SKM-1 treated with dmso at 0.1 percent for 144 hours (cell line): ENCODE results near the gene CD38.
"Not testable (repeated sequence)": the region's sequence is repeated elsewhere in the genome, so short reads cannot be mapped to it uniquely, and the experiment has no call there.

Source experiments
- DNase-seq: peaks from one replicate; lab custom pipeline; 2025; ENCODE audit not compliant: unreplicated experiment; lab: John Stamatoyannopoulos, UW

Gene CD38

DNA sequence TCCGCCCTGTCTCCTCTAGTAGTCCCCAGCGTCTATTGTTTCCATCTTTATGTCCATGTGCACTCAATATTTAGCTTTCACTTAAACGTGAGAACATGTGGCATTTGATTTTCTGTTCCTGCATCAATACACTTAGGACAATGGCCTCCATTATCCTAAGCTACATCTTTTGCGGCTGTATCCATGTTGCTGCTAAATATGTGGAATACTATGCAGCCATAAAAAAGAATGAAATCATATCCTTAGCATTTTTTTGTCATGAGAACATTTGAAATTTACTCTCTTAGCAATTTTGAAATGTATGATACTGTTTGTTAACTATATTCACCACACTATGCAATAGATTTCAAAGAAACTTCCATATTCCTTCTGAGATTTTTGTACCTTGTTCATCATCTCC lies 19.8 kb upstream of the CD38 start:
- no peak for DNase-seq

DNA sequence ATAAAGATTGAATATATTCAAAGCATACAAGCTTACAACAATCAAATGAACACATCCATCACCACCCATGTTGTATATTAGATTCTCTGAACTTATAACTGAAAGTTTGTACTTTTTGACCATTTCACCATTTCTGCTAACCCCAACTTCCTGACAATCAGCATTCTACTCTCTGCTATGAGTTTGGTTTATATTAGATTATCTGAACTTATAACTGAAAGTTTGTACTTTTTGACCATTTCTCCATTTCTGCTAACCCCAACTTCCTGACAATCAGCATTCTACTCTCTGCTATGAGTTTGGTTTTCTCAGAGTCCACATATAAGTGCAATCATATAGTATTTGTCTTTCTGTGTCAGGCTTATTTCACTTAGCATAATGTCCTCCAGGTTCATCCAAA lies 15.7 kb upstream of the CD38 start:
- not testable (repeated sequence) for DNase-seq

DNA sequence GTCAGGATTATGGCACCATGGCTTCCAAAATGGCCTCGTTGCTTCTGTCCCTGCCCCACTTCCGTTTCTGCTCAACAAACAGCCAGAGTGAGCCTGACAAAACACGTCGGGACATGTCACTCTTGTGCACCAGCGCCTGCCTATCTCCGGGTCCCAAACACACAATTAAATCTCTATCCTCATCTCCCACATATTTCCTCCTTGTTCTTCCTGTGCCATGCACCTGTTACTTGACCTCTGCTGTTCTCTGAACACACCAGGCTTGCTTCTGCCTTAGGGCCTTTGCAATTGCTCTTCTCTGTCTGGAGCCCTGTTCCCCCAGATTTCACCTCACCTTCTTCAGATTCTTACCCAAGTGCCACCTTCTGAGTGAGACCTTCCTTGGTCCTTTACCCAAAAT lies 12.7 kb upstream of the CD38 start:
- DNase-seq, result no peak

DNA sequence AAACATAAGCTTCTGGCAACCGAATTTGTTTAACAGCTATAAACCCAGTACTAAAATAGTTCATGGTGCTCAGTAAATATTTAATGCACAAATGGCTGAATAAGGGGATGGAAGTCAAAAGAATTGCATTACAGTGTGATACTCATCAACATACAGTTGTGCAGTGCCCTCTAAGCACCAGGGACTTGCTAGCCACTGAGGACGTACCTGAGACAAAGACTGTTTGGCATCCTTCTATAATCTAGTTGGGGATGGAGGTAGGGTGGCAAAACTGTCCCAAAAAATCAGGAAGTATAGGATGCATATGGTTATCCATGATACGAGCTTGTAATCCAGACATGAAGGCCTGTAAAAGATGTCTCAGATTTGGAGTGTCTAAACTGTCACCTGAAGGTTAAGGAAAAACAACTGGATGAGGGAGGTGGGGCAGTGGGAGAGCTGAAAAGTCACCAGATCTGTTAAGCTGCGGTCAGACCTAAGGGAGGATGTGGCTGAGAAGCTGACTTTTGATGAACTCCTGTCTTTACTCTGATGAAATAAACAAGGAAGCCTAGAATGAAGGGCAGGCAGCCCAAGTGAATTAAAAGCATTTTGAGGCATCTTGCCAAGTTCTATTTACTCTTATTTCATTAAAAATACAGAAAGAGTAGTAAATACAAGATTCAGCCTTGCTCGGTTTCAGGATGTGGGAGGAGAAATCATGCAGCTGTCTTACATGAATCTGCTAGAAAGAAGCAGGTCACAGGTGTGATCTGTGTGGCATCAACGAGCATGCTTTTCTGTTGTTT lies 12.0 kb upstream of the CD38 start:
- peak; percentile 30 for DNase-seq

- DNase-seq, result no peak
Observed at GRCh38 chr4:15766821-15767220, 11.3 kb upstream of the CD38 start.

DNA sequence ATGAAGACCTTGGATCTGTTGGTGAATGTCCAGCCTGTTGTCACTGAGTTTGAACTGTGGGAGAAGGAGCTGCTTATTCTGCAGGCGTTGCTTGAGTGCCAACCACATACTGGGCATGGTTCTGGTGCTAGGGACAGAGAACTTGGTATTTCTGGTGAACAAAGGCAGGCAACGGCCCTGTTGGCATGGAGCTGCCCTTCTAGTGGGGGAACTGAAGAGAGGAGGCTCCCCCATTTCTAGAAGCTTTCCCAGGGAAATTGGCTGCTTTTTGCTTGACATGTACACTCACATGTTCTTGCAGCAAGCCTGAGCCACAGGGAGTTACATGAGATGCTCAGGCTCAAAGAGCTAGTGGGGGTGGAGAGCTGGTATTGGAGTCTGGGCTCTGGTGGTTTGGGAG lies 8.9 kb upstream of the CD38 start:
- no peak for DNase-seq

DNA sequence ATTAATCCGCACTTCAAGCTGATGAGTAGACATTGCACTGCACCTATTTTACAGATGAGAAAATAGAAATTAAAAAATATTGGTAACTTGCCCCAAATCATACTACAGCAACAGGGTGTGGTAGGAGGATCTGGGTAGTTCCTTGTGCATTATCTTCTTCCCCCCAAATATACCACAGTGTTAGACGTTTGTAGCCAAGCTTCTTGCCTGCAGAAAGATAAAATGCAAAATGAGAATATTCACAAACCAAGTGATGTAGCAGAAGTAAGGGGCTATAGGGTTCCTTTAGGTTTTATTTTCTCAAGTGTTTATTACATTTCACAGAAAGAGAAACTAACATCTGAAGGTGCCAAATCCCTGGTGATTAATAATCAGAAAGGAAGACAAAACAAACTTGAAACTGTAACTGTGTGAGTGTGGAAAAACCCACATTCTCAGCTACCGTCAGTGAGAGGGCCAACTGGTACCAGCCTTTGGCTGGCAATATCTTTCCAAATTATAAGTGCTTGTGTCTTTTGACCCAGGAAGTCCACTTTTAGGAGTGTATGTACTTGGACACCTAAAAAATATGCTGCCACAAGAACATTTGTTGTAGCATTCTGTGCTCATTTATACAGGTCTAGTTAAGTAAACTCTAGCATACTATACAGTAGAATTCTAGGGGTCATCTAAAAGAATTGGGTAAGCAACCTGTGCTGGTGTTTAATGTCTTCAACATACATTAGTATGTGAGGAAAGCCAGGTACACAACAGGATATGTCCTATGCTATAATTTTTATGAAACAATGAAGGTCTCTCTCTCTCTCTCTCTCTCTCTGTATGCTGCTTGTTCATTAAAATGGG lies 6.7 kb upstream of the CD38 start:
- DNase-seq, result no peak

GRCh38 chr4:15774020-15774420 lies 4.1 kb upstream of the CD38 start:
- no peak for DNase-seq

DNA sequence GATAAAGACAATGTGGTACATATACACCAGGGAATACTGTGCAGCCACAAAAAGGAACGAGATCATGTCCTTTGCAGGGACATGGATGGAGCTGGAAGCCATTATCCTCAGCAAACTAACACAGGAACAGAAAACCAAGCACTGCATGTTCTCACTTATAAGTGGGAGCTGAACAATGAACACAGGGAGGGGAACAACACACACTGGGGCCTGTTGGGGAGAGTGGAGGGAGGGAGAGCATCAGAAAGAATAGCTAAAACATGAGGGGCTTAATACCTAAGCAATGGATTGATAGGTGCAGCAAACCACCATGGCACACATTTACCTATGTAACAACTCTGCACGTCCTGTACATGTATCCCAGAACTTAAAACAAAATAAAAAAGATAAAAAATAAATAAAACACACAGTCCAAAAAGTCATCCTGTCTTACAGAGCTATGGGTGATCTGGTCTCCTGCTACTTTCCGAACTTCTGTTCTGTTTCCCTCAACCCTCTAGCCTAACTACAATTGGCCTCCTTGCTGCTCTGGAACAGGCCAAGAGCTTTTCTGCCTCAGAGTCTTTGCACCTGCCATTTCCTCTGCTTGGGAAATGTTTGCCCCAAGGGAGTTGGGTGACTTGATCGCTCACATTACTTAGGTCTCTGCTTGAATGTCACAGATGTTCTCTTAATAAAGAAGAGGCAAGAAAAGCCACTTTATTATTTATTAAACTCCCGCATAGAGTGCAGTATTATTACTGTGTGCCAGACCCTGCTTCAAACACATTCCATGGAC lies 1.1 kb upstream of the CD38 start:
- no peak for DNase-seq

DNA sequence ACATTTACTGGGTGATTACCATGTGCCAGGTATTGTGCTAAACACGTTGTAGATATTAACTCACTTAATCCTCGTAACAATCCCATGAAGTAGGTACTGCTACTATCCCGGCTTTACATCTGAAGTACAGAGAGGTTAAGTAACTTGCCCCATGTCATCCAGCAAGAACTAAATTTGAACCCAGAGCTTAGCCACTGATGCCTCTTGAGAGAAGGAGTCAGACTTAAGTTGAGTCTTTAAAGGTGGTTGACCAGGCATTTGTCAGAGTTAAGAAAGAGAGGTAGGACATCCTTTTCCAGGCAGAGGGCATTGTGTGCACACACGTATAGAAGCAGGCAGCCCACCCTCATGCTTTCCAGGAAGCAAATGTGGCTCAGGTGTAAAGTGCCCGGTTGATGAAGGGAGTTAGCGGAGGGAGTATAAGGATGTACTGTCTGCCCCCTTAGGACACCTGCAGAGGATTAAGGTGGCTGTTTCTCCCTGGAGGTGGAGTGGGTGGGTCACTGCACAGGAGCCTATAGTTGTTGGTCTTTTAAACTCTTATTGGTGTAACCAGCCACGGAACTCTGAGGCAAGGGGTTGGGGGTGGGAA lies 335 bp upstream of the CD38 start:
- DNase-seq, result no peak

DNA sequence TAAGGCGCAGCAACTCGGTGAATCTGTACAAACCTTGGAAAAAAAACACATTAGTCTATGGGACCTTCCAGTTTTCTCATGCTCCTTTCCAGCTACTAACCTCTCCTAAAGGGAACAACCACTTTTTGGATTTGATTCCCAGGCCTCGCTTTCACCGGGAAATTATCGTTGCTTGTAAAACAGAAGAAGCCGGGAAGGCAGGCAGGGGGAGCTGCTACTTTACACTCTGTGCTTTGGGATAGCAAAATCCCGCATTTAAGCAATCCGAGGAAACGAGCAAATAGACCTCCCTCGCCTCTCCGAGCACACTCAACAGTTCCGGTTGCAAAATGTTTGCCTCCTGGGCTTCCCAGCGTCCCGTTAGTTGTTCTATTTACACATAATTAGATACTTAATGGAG lies 1.2 kb downstream of the CD38 start:
- DNase-seq, result peak; percentile 27

- no peak for DNase-seq
Observed at GRCh38 chr4:15779809-15780208, 1.7 kb downstream of the CD38 start.

DNA sequence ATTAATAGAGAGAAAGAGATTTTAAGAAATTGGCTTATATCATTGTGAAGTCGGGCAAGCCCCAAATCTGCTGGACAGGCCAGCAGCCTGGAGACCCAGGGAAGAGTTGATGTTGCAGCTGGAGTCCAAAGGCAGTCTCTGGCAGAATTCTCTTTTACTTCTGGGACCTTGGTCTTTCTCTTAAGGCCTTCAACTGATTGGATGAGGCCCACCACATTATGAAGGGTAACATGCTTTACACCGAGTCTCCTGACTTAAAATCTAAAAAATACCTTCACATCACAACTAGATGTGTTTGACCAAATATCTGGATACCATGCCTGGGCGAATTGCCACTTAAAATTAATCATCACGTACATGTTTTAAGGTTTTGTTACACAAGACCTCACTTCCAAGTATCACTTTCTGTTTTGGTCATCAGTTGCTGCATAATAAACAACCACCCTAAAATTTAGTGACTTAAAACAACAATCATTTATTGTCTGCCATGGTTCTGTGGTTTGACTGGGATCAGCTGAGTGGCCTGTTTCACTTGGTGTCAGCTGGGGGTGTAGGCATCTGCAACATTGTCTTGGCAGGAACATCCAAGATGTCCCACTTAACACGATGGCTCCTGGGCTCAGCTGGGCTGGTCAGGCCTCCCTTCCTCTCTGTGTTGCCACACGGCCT lies 3.4 kb downstream of the CD38 start:
- DNase-seq, result no peak

GRCh38 chr4:15783676-15784075 lies 5.5 kb downstream of the CD38 start:
- DNase-seq, result no peak

DNA sequence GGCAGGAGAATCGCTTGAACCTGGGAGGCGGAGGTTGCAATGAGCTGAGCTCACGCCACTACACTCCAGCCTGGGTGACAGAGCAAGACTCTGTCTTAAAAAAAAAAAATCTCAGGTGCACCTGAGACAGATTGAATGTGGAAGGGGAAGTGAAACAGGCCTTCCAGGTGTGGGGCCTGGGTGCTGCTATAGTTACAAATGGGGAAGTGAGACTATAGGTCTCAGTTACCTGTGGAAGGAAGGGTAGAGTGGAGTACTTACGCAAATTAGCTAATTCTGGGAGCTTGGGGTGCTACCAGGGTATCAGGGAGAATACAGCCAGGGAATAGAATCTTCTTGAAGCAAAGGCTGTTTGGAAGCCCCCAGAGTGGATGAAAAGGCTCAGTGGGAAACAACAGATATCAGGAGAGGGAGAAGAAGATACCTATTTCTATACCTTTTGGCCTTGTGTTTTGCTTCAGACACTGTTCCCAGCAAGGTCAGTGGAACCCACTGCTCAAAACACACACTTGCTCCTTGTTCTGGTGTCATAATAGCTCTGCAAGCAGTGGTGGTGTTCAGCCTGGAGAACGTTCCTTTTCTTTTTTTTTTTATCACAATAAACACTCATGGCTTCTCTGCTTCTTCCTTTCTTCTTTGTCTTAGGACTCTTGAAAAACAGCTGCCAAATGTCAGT lies 7.0 kb downstream of the CD38 start:
- no peak for DNase-seq

DNA sequence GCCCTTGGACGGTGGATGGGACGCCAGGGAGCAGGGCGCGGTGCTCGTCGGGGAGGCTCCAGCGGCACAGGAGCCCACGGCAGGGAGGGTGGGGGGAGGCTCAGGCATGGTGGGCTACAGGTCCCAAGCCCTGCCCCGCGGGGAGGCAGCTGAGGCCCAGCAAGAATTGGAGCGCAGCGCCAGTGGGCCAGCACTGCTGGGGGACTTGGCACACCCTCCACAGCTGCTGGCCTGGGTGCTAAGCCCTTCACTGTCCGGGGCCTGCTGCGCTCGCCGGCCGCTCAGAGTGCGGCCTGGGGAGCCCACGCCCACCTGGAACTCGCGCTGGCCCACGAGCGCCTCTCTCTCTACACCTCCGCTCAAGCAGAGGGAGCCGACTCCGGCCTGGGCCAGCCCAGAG lies 8.6 kb downstream of the CD38 start:
- no peak for DNase-seq

- no peak for DNase-seq
Observed at GRCh38 chr4:15792974-15793373, 14.8 kb downstream of the CD38 start.

GRCh38 chr4:15793506-15794363 lies 15.6 kb downstream of the CD38 start:
- DNase-seq, result no peak

DNA sequence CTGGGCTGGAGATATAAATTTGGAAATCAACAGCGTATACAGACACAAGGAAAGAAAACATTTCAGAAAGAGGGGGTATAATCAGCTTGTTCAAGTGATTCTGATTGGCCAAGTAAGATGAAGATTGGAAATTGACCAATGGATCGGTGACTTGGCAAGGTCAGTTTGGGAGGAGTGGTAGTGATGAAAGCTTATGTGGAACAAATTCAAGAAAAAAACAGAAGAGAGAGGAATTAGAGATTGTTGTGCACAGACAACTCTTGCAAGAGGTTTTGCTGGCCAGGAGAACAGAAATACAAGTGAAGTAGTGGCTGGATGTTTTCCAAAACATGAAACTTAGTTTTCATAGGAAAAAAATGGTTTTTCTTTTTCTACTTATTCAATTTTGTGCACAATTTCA lies 16.3 kb downstream of the CD38 start:
- no peak for DNase-seq
